BE2C (cell line): ENCODE results near the gene TMEM87B.

Source experiments
- DNase-seq: peaks from one replicate; pipeline ENCODE4 v3.0.0-alpha.2; 2020
- H3K27me3 ChIP-seq: fragments of 250-450 bp; sonication (Bioruptor Pico); 2 replicates; pipeline ENCODE4 v1.5.1; 2020; ENCODE audit warnings: mild to moderate bottlenecking
- H3K36me3 ChIP-seq: fragments of 250-450 bp; sonication (Bioruptor Pico); 2 replicates; pipeline ENCODE4 v1.5.1; 2020; ENCODE audit warnings: mild to moderate bottlenecking
- H3K4me1 ChIP-seq: fragments of 250-450 bp; sonication (Bioruptor Pico); 2 replicates; pipeline ENCODE4 v1.5.1; 2020
- H3K4me3 ChIP-seq: 2 replicates; pipeline ENCODE4 v1.5.1; 2011; ENCODE audit warnings: low read depth, low read length
- H3K9me3 ChIP-seq: fragments of 250-450 bp; sonication (Bioruptor Pico); 2 replicates; pipeline ENCODE4 v1.5.1; 2020
- TF ChIP-seq, protein P1 (sequence below): IDR thresholded peaks from 2 replicates; pipeline ENCODE4 v1.5.1; 2012; ENCODE audit warnings: mild to moderate bottlenecking, low read depth, low read length

The TMEM87B gene

DNA sequence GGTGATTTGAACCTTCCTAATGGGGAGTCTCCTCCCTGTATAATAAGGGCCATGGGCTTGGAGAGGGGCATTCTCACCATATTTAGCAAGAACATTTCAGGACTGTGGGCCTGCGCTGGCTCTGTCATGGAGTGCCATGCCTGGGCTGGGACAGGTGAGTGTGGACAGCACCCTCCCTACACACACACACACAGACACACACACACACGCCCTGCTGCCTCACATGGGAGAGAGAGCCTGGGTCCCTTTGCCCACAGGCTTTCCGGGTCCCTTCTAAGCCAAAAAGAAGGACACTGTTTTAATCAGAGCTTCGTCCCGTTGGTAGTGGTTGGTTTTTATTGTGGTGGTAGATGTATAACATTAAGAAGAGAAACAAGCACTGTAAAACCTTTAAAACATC, 31.4 kb upstream of the TMEM87B start:
- H3K27me3 ChIP-seq, result no peaks in the 10 kb centered on the region
- no peaks in the 10 kb centered on the region for H3K9me3 ChIP-seq
- H3K4me1 ChIP-seq, result peaks cover 4% of the 10 kb centered on the region; the same call in 1 of the 2 replicates
- H3K4me3 ChIP-seq, result no peak overlapping the region
- no peak for DNase-seq
- TF ChIP-seq, protein P1, sequence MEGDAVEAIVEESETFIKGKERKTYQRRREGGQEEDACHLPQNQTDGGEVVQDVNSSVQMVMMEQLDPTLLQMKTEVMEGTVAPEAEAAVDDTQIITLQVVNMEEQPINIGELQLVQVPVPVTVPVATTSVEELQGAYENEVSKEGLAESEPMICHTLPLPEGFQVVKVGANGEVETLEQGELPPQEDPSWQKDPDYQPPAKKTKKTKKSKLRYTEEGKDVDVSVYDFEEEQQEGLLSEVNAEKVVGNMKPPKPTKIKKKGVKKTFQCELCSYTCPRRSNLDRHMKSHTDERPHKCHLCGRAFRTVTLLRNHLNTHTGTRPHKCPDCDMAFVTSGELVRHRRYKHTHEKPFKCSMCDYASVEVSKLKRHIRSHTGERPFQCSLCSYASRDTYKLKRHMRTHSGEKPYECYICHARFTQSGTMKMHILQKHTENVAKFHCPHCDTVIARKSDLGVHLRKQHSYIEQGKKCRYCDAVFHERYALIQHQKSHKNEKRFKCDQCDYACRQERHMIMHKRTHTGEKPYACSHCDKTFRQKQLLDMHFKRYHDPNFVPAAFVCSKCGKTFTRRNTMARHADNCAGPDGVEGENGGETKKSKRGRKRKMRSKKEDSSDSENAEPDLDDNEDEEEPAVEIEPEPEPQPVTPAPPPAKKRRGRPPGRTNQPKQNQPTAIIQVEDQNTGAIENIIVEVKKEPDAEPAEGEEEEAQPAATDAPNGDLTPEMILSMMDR, result no peak
- no peaks in the 10 kb centered on the region for H3K36me3 ChIP-seq

DNA sequence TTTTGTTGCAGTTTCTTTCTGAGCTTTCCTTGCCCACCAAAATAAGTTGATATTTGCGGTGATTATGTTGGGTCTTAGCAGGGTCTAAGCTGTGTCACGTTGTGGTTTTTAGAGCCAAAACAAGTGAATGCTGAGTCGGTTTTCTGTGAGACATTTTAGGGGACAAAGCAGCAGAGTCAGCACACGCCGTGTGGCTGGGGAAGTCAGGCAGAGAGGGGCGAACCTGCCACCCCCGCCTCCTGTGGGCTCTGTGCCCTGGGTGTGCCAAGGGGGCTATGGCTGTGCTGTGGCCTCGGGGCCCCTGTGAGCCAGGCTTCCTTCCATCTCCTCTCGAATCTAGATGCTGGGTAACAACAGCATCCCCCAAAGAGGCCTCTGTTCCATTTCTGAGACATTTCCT, 30.8 kb upstream of the TMEM87B start:
- Histone ChIP-seq H3K36me3 (no peaks in the 10 kb centered on the region), H3K9me3 (no peaks in the 10 kb centered on the region), H3K27me3 (no peaks in the 10 kb centered on the region), H3K4me1 (peaks cover 4% of the 10 kb centered on the region; the same call in 1 of the 2 replicates), H3K4me3 (no peak overlapping the region)
- no peak for DNase-seq
- TF ChIP-seq, protein P1, result no peak

DNA sequence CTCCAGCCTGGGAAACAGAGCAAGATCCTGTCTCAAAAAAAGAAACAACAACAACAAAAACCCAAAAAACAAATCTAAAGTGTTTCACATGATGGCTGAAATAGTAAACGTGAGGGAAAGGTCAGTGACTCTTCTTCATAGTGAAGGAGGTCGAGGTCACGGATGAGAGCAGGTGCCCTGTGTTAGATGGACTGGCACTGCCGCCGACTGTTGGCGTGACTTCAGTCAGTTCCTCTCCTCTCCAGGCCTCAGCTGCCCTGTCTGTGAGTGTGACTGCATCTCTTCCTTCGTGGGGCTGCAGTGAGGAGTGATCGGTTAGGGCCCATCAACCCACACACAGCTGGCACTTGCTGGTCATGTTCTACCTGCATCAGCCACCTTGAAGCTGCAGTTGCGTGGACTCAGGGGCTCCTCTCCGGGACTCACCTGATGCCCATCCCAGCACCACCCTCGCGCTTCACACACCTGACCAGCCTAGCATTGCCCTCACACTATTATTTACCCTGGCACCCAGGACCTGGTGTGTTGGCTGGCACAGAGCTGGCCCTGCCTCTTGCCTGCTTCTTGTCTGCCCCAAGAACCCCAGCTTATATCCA, 30.1 kb upstream of the TMEM87B start:
- Histone ChIP-seq H3K4me1 (peaks cover 4% of the 10 kb centered on the region; the same call in 1 of the 2 replicates), H3K36me3 (no peaks in the 10 kb centered on the region), H3K27me3 (no peaks in the 10 kb centered on the region), H3K9me3 (no peaks in the 10 kb centered on the region), H3K4me3 (no peak overlapping the region)
- TF ChIP-seq, protein P1, result no peak
- DNase-seq, result no peak

DNA sequence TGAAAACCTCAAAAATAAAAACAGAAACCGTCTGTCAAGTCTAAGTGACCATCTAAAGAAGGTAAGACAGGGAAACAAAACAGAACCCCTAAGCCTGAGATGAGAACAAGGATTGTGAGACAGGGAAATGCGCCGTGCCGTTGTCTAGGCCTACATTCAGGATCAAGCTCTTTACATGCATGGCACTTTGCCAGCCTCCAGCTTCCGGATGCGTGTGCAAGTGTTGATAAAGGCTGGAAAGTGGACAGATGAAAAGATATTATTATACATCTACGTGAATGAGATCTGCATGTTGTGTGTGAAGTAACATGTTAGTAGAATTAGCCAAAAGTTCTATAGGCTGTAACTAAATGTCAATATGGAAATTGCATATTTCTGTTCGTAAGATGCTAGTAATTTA, 28.6 kb upstream of the TMEM87B start:
- Histone ChIP-seq H3K4me1 (peaks cover 4% of the 10 kb centered on the region; the same call in 1 of the 2 replicates), H3K27me3 (no peaks in the 10 kb centered on the region), H3K9me3 (no peaks in the 10 kb centered on the region), H3K36me3 (no peaks in the 10 kb centered on the region), H3K4me3 (no peak overlapping the region)
- TF ChIP-seq, protein P1, result no peak
- DNase-seq, result peak; percentile 46

DNA sequence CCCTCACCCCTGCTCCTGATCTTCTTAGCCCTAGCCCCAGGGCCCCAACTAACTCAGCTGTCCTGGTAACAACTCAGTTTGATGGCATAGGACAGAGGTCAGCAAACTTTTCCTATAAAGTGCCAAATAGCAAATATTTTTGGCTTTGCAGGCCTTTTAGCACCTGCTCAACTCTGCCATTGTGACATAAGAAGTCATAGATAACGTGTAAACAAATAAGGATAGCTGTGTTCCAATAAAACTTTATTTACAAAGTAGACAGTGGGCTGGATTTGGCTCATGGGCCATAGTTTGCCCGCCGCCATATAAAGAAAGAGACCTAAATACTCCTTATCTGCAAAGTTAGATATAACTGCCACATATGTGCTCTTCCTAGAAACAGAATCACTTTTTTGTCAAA, 27.3 kb upstream of the TMEM87B start:
- Histone ChIP-seq H3K36me3 (no peaks in the 10 kb centered on the region), H3K4me1 (peaks cover 4% of the 10 kb centered on the region; the same call in 1 of the 2 replicates), H3K27me3 (no peaks in the 10 kb centered on the region), H3K4me3 (no peak overlapping the region), H3K9me3 (no peaks in the 10 kb centered on the region)
- no peak for DNase-seq
- TF ChIP-seq, protein P1, result no peak

DNA sequence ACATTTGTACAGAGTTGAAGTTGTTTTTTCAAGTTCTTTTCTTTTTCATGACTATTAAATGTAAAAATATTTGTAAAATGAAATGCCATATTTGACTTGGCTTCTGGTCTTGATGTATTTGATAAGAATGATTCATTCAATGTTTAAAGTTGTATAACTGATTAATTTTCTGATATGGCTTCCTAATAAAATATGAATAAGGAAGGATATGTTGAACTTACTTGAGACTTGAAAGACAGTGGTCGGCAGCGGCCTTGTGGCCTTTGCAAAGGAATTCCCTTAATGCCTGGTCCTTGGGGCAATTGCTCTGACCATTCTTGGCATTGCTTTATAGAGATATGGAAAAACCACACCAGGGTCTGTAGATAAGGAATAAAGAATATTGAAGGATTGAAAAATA, 25.9 kb upstream of the TMEM87B start:
- Histone ChIP-seq H3K36me3 (no peaks in the 10 kb centered on the region), H3K27me3 (no peaks in the 10 kb centered on the region), H3K9me3 (no peaks in the 10 kb centered on the region), H3K4me3 (no peak overlapping the region), H3K4me1 (peaks cover 4% of the 10 kb centered on the region; the same call in 1 of the 2 replicates)
- DNase-seq, result no peak
- TF ChIP-seq, protein P1, result no peak
